A549 (cell line): Measurements from ENCODE around the gene LACC1. TPM values are rescaled to one million over a fixed set of nuclear protein-coding genes. Genes with fewer than 3 reads are reported as not detected.

ENCODE experiments used
- ATAC-seq, 2 experiments: fragments of 200-7000 bp in 1 of 2; fragments of >200 bp in 1 of 2; cut with Nextera tagmentation in 1 of 2; cut with Tn5 transposase in 1 of 2; 3 replicates each; pipeline versions ENCODE4 v1.8.0 to v1.9.1; 2018 to 2020; ENCODE audit warnings: mild to moderate bottlenecking in 1 of 2, moderate library complexity in 1 of 2
- CTCF ChIA-PET: fragments of 300-600 bp; sonication (Branson Sonifier 250); formaldehyde crosslinking; extraction: SDS; loops from one replicate; lab custom pipeline; 2021; ENCODE audit warnings: antibody characterized with exemption, inconsistent platforms; lab: Yijun Ruan, JAX
- POLR2A ChIA-PET: fragments of 350-600 bp; formaldehyde crosslinking; extraction: SDS; loops from one replicate; lab custom pipeline; 2021; ENCODE audit warnings: antibody characterized with exemption, inconsistent platforms; lab: Yijun Ruan, JAX
- DNase-seq, 2 experiments: peaks; one replicate each; pipeline versions ENCODE4 v3.0.0 to v3.0.0-alpha.2; 2011 to 2016; ENCODE audit warnings: low read depth in 1 of 2, low spot score in 1 of 2
- FAIRE-seq: peaks from 2 replicates; lab custom pipeline; 2011; peaks lifted over from hg19 to GRCh38; lab: Jason Lieb, UNC
- H3K27ac ChIP-seq, 2 experiments: fragments of >200 bp; sonication (Bioruptor Twin); formaldehyde crosslinking; 3 replicates each; pipeline ENCODE4 v1.5.1; 2016 to 2017
- H3K4me1 ChIP-seq: fragments of >200 bp; sonication (Bioruptor Twin); formaldehyde crosslinking; 3 replicates; pipeline ENCODE4 v1.6.1; 2016
- H3K4me2 ChIP-seq: fragments of >200 bp; sonication (Bioruptor Twin); formaldehyde crosslinking; 3 replicates; pipeline ENCODE4 v1.6.1; 2016
- H3K4me3 ChIP-seq: fragments of >200 bp; sonication (Bioruptor Twin); formaldehyde crosslinking; 3 replicates; pipeline ENCODE4 v1.5.1; 2016
- H3K9me3 ChIP-seq: fragments of >200 bp; sonication (Bioruptor Twin); formaldehyde crosslinking; 3 replicates; pipeline ENCODE4 v1.6.1; 2016
- CBX2 ChIP-seq: fragments of 200-600 bp; sonication (generic); IDR thresholded peaks from 2 replicates; pipeline ENCODE4 v1.6.1; 2016; ENCODE audit warnings: low read depth, mild to moderate bottlenecking, borderline replicate concordance
- CBX8 ChIP-seq: fragments of 200-600 bp; sonication (generic); IDR thresholded peaks from 2 replicates; pipeline ENCODE4 v1.6.1; 2016
- CEBPB ChIP-seq, 2 experiments: fragments of >200 bp in 1 of 2; sonication (Bioruptor Twin) in 1 of 2; formaldehyde crosslinking in 1 of 2; IDR thresholded peaks; 2 replicates each; pipeline ENCODE4 v1.6.1; 2012 to 2016
- CHD2 ChIP-seq: fragments of 150-350 bp; IDR thresholded peaks from 2 replicates; pipeline ENCODE4 v1.6.1; 2014; ENCODE audit warnings: low read length; ENCODE audit not compliant: partially characterized antibody
- CHD4 ChIP-seq: fragments of 200-600 bp; sonication (generic); IDR thresholded peaks from 2 replicates; pipeline ENCODE4 v1.6.1; 2016; ENCODE audit warnings: antibody characterized with exemption, mild to moderate bottlenecking, borderline replicate concordance
- EHF ChIP-seq: fragments of 250-450 bp; sonication (Bioruptor Pico); IDR thresholded peaks from 2 replicates; pipeline ENCODE4 v1.5.0; 2020; ENCODE audit warnings: mild to moderate bottlenecking
- GATA3 ChIP-seq: IDR thresholded peaks from 2 replicates; pipeline ENCODE4 v1.6.1; 2012; ENCODE audit warnings: borderline replicate concordance
- HDAC2 ChIP-seq: fragments of 200-600 bp; sonication (generic); IDR thresholded peaks from 2 replicates; pipeline ENCODE4 v1.6.1; 2016
- HOXA7 ChIP-seq: fragments of 250-450 bp; sonication (Bioruptor Pico); IDR thresholded peaks from 2 replicates; pipeline ENCODE4 v1.5.0; 2020; ENCODE audit warnings: mild to moderate bottlenecking, moderate library complexity
- KDM1A ChIP-seq: fragments of 200-600 bp; sonication (generic); IDR thresholded peaks from 2 replicates; pipeline ENCODE4 v1.6.1; 2016; ENCODE audit warnings: low read depth, mild to moderate bottlenecking
- KDM5A ChIP-seq: fragments of 200-600 bp; sonication (generic); IDR thresholded peaks from 2 replicates; pipeline ENCODE4 v1.6.1; 2016; ENCODE audit warnings: antibody characterized with exemption, mild to moderate bottlenecking
- MAFK ChIP-seq: fragments of 450-650 bp; IDR thresholded peaks from 2 replicates; pipeline ENCODE4 v1.6.1; 2014; ENCODE audit not compliant: partially characterized antibody
- MAZ ChIP-seq: fragments of 150-350 bp; IDR thresholded peaks from 2 replicates; pipeline ENCODE4 v1.6.1; 2014; ENCODE audit warnings: antibody characterized with exemption, low read depth, low read length, borderline replicate concordance
- NFE2L2 ChIP-seq: fragments of 150-350 bp; conservative IDR thresholded peaks from 2 replicates; pipeline ENCODE4 v1.6.1; 2014; ENCODE audit warnings: low read length
- NPAS2 ChIP-seq: fragments of 250-450 bp; sonication (Bioruptor Pico); IDR thresholded peaks from 2 replicates; pipeline ENCODE4 v1.8.0; 2022; ENCODE audit warnings: mild to moderate bottlenecking, moderate library complexity, borderline replicate concordance
- NR3C1 ChIP-seq: fragments of >200 bp; sonication (Bioruptor Twin); formaldehyde crosslinking; IDR thresholded peaks from 3 replicates; pipeline ENCODE4 v1.6.1; 2017
- PHF8 ChIP-seq: fragments of 200-600 bp; sonication (generic); IDR thresholded peaks from 2 replicates; pipeline ENCODE4 v1.6.1; 2016; ENCODE audit warnings: low read depth, mild to moderate bottlenecking, antibody characterized with exemption, moderate library complexity, borderline replicate concordance
- POLR2A ChIP-seq: IDR thresholded peaks from 2 replicates; pipeline ENCODE4 v1.6.1; 2012; ENCODE audit warnings: mild to moderate bottlenecking, low read length
- POLR2AphosphoS2 ChIP-seq: conservative IDR thresholded peaks from 2 replicates; pipeline ENCODE4 v1.6.1; 2012; ENCODE audit warnings: low read length, improper control_type of control experiment, inconsistent platforms
- RARB ChIP-seq: fragments of 250-450 bp; sonication (Bioruptor Pico); IDR thresholded peaks from 2 replicates; pipeline ENCODE4 v1.8.0; 2021; ENCODE audit warnings: mild to moderate bottlenecking, moderate library complexity
- RFX5 ChIP-seq: fragments of 450-650 bp; IDR thresholded peaks from 2 replicates; pipeline ENCODE4 v1.7.1; 2014; ENCODE audit warnings: antibody characterized with exemption, mild to moderate bottlenecking, moderate library complexity
- RNF2 ChIP-seq: fragments of 200-600 bp; sonication (generic); IDR thresholded peaks from 2 replicates; pipeline ENCODE4 v1.6.1; 2016; ENCODE audit warnings: low read depth, mild to moderate bottlenecking, antibody characterized with exemption, moderate library complexity, borderline replicate concordance
- SMC3 ChIP-seq: fragments of >200 bp; sonication (Bioruptor Twin); formaldehyde crosslinking; IDR thresholded peaks from 3 replicates; pipeline ENCODE4 v1.6.1; 2018; ENCODE audit warnings: inconsistent platforms
- SREBF2 ChIP-seq: fragments of 450-650 bp; IDR thresholded peaks from 2 replicates; pipeline ENCODE4 v1.6.1; 2014; ENCODE audit warnings: mild to moderate bottlenecking, moderate library complexity
- TFCP2L1 ChIP-seq: fragments of 250-450 bp; sonication (Bioruptor Pico); IDR thresholded peaks from 2 replicates; pipeline ENCODE4 v1.5.0; 2021; ENCODE audit warnings: mild to moderate bottlenecking
- ZC3H11A ChIP-seq: fragments of 450-650 bp; IDR thresholded peaks from 2 replicates; pipeline ENCODE4 v1.6.1; 2014; ENCODE audit warnings: antibody characterized with exemption, mild to moderate bottlenecking
- whole genome bisulfite sequencing: methylation state at CpG from one replicate; pipeline ENCODE4 v1.1.6; 2017; ENCODE audit errors: missing lambda C conversion rate; 5-methylcytosine and 5-hydroxymethylcytosine counted together
- polyA plus RNA-seq, 4 experiments: library from polyadenylated mRNA; depleted of rRNA in 3 of 4; stranded (reverse); fragments of >200 nt; fragmentation: RNase III in 1 of 4; extraction: RNeasy Plus Mini Kit Qiagen cat#74134 plus additional on column Dnase treatment in 1 of 4; gene quantifications; 2 replicates in 3 of 4; 3 replicates in 1 of 4; pipeline ENCODE4 v1.2.3, GENCODE V29; 2011 to 2017
- TF ChIP-seq, protein P1 (sequence below): fragments of 250-450 bp; sonication (Bioruptor Pico); IDR thresholded peaks from 2 replicates; pipeline ENCODE4 v1.5.0; 2021; ENCODE audit warnings: mild to moderate bottlenecking, moderate library complexity, borderline replicate concordance
- TF ChIP-seq, protein P2 (sequence below): fragments of 150-350 bp; IDR thresholded peaks from 2 replicates; pipeline ENCODE4 v1.6.1; 2014; ENCODE audit warnings: low read depth, mild to moderate bottlenecking, low read length
- TF ChIP-seq, protein P3 (sequence below): IDR thresholded peaks from 2 replicates; pipeline ENCODE4 v1.6.1; 2012
- TF ChIP-seq, protein P4 (sequence below): IDR thresholded peaks from 2 replicates; pipeline ENCODE4 v1.6.1; 2012; ENCODE audit warnings: low read depth, borderline replicate concordance
- TF ChIP-seq, protein P5 (sequence below): fragments of >200 bp; sonication (Bioruptor Twin); formaldehyde crosslinking; IDR thresholded peaks from 2 replicates; pipeline ENCODE4 v1.6.1; 2016
- TF ChIP-seq, protein P6 (sequence below): IDR thresholded peaks from 2 replicates; pipeline ENCODE4 v1.6.1; 2012
- TF ChIP-seq, protein P7 (sequence below): fragments of 450-650 bp; IDR thresholded peaks from 2 replicates; pipeline ENCODE4 v1.6.1; 2014; ENCODE audit warnings: antibody characterized with exemption

LACC1 gene
- polyA plus RNA-seq, 2 of the 4 experiments (the other 2 are of a cell fraction), result 2.2 to 4.8 TPM

DNA sequence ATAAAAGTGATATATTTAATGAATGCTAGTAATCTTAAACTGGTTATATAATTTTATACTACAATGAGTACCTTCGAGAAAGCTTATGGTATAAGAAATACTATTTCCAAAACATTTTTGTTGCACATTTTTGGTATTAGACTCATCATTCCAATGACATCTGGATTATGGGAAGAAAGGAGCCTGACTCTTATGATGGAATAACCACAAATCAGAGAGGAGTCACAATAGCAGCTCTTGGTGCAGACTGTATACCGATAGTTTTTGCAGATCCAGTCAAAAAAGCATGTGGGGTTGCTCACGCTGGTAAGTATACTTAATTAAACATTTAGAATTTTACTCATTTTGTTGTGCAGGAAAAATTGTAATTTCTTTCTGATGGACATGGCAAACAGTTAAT is 3.9 kb downstream of the LACC1 start:
- TF ChIP-seq, protein P1, sequence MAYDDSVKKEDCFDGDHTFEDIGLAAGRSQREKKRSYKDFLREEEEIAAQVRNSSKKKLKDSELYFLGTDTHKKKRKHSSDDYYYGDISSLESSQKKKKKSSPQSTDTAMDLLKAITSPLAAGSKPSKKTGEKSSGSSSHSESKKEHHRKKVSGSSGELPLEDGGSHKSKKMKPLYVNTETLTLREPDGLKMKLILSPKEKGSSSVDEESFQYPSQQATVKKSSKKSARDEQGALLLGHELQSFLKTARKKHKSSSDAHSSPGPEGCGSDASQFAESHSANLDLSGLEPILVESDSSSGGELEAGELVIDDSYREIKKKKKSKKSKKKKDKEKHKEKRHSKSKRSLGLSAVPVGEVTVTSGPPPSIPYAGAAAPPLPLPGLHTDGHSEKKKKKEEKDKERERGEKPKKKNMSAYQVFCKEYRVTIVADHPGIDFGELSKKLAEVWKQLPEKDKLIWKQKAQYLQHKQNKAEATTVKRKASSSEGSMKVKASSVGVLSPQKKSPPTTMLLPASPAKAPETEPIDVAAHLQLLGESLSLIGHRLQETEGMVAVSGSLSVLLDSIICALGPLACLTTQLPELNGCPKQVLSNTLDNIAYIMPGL, result no peak
- TF ChIP-seq CHD2, result no peak
- TF ChIP-seq SMC3, result no peak
- no peak for TF ChIP-seq POLR2AphosphoS2
- TF ChIP-seq HOXA7 (CRISPR knock-in tag), result no peak
- TF ChIP-seq CBX8, result no peak
- TF ChIP-seq MAFK, result no peak
- TF ChIP-seq RFX5, result no peak
- no peak for TF ChIP-seq CBX2
- TF ChIP-seq, protein P2, sequence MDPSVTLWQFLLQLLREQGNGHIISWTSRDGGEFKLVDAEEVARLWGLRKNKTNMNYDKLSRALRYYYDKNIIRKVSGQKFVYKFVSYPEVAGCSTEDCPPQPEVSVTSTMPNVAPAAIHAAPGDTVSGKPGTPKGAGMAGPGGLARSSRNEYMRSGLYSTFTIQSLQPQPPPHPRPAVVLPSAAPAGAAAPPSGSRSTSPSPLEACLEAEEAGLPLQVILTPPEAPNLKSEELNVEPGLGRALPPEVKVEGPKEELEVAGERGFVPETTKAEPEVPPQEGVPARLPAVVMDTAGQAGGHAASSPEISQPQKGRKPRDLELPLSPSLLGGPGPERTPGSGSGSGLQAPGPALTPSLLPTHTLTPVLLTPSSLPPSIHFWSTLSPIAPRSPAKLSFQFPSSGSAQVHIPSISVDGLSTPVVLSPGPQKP, result no peak
- no peak for TF ChIP-seq HDAC2
- no peak for TF ChIP-seq NPAS2
- TF ChIP-seq RARB (CRISPR knock-in tag), result no peak
- no peak for TF ChIP-seq EHF
- TF ChIP-seq, protein P3, sequence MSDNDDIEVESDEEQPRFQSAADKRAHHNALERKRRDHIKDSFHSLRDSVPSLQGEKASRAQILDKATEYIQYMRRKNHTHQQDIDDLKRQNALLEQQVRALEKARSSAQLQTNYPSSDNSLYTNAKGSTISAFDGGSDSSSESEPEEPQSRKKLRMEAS, result no peak
- TF ChIP-seq, protein P4, sequence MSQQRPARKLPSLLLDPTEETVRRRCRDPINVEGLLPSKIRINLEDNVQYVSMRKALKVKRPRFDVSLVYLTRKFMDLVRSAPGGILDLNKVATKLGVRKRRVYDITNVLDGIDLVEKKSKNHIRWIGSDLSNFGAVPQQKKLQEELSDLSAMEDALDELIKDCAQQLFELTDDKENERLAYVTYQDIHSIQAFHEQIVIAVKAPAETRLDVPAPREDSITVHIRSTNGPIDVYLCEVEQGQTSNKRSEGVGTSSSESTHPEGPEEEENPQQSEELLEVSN, result no peak
- no peak for TF ChIP-seq PHF8
- TF ChIP-seq RNF2, result no peak
- TF ChIP-seq KDM5A, result no peak
- Histone ChIP-seq H3K9me3 (no peaks in the 10 kb centered on the region), H3K4me3 (no peak overlapping the region), H3K4me2 (no peak overlapping the region), H3K4me1 (no peaks in the 10 kb centered on the region; the same call in 2 of the 3 replicates), H3K27ac (no peak overlapping the region)
- no peak for ATAC-seq
- FAIRE-seq, result no peak
- DNase-seq, result no peak
- POLR2A ChIA-PET, result no interaction called here
- CTCF ChIA-PET, result no interaction called here
- 88% methylated on average over 3 of the region's 3 CpGs for WGBS

DNA sequence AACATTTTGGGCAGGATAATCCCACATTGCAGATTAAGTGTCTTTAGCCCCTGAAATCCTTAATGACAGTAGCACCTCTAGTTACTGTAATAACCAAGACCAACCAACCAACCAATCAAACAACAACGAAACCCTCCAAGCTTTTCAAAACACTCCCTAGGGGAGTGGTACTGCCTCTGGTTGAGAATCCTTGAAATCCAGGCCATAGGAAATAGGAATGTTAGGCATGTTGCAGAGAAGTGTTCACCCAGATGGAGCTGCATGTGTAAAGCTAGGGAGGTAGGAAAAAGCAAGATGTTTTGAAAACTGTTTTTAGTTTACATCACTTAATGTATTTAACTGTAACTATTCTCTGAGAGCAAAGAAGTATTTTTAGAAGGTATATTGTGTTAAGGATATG is 4.5 kb downstream of the LACC1 start:
- H3K4me3 ChIP-seq, result no peak overlapping the region
- ATAC-seq (no peak), DNase-seq (no peak), FAIRE-seq (no peak)
- 83% methylated on average over 1 of the region's 1 CpG for WGBS
- POLR2A ChIA-PET, result no interaction called here
- H3K27ac ChIP-seq, result no peak overlapping the region
- TF ChIP-seq MAZ (no peak), KDM1A (no peak), GATA3 (no peak), NPAS2 (no peak), CHD4 (no peak), POLR2A (no peak), NFE2L2 (no peak), TFCP2L1 (CRISPR knock-in tag) (no peak), ZC3H11A (no peak), SREBF2 (no peak), NR3C1 (no peak), HOXA7 (CRISPR knock-in tag) (no peak), CEBPB (IDR thresholded peaks at IDR 0.05) (no peak), CBX2 (no peak)
- TF ChIP-seq, protein P4, result no peak
- TF ChIP-seq, protein P5, sequence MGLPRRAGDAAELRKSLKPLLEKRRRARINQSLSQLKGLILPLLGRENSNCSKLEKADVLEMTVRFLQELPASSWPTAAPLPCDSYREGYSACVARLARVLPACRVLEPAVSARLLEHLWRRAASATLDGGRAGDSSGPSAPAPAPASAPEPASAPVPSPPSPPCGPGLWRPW, result no peak
- TF ChIP-seq, protein P6, sequence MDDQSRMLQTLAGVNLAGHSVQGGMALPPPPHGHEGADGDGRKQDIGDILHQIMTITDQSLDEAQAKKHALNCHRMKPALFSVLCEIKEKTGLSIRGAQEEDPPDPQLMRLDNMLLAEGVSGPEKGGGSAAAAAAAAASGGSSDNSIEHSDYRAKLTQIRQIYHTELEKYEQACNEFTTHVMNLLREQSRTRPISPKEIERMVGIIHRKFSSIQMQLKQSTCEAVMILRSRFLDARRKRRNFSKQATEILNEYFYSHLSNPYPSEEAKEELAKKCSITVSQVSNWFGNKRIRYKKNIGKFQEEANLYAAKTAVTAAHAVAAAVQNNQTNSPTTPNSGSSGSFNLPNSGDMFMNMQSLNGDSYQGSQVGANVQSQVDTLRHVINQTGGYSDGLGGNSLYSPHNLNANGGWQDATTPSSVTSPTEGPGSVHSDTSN, result no peak
- TF ChIP-seq, protein P7, sequence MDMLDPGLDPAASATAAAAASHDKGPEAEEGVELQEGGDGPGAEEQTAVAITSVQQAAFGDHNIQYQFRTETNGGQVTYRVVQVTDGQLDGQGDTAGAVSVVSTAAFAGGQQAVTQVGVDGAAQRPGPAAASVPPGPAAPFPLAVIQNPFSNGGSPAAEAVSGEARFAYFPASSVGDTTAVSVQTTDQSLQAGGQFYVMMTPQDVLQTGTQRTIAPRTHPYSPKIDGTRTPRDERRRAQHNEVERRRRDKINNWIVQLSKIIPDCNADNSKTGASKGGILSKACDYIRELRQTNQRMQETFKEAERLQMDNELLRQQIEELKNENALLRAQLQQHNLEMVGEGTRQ, result no peak
- H3K9me3 ChIP-seq, result no peaks in the 10 kb centered on the region
- H3K4me2 ChIP-seq, result no peak overlapping the region
- H3K4me1 ChIP-seq, result no peaks in the 10 kb centered on the region
- CTCF ChIA-PET, result no interaction called here
